ENCODE measurements around the gene FHOD3. TPM values are rescaled to one million over a fixed set of nuclear protein-coding genes. Genes with fewer than 3 reads are reported as not detected.
"Not testable (repeated sequence)": the region's sequence is repeated elsewhere in the genome, so short reads cannot be mapped to it uniquely, and the experiment has no call there.

FHOD3 gene
- polyA plus RNA-seq, 3 donors: 36.0 to 44.2 (median 39.2) TPM

DNA sequence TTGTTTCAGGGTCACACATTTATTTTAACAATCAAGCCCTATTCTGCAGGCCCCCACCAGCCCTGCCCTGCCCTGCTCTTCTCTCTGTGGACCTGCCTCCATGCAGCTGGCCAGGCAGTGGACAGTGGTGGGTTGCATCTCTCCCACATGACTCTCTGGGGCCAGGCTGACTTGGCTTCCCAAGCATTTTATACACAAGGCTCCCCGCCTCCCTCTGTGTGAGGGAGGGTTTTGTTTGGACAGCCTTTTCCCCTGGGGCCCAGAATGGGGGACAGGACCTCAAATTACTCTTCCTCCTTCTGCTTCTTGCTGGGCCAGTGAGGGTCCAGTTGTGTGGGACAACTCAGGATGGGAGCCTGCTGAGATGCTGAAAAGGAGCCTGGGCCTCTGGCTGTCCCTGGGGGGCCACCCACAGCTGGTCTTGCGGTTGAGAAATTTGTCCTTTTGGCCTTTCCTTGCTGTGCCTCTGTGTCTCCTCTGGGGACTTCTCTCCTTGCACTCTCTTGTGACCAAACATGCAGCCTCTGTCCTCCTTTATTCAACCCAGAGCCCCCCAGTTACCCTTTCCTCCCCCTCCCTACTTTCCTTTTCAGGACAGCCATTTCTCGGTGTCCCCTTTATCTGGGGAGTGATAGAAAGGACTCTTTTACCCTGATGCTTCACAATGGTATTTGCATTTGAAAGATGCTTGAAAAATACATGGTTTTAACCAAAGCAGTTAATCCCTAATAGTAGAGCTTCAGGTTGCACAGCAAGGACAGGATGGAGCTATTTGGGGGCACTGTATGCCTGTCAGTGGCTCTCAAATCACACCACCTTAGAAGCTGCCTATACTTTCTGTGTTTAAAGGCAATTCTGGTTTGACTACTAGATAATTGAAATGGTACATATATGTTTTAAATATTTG is 151.1 kb downstream of the FHOD3 start:
- no peak for DNase-seq

DNA sequence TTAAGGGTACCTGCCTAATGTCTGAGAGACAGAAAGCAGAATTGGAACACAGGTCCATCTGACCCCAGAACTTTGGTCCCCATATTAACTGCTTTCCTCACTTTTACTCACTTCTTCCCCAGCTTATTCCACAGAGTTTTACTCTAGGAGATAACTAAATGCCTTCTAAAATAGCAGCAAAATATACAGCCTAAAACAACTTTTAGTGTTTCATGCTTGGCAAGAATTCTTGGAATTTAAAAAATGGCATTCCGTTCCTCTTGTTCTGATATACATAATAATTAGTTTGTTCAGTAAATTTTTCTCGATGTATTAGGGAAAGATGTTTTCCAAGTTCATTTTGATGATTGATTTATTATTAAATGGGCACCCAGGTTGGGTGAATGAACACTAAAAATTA is 151.9 kb downstream of the FHOD3 start:
- no peak for DNase-seq

- DNase-seq: no peak
Measured at GRCh38 chr18:36450264-36450663, 152.8 kb downstream of the FHOD3 start.

DNA sequence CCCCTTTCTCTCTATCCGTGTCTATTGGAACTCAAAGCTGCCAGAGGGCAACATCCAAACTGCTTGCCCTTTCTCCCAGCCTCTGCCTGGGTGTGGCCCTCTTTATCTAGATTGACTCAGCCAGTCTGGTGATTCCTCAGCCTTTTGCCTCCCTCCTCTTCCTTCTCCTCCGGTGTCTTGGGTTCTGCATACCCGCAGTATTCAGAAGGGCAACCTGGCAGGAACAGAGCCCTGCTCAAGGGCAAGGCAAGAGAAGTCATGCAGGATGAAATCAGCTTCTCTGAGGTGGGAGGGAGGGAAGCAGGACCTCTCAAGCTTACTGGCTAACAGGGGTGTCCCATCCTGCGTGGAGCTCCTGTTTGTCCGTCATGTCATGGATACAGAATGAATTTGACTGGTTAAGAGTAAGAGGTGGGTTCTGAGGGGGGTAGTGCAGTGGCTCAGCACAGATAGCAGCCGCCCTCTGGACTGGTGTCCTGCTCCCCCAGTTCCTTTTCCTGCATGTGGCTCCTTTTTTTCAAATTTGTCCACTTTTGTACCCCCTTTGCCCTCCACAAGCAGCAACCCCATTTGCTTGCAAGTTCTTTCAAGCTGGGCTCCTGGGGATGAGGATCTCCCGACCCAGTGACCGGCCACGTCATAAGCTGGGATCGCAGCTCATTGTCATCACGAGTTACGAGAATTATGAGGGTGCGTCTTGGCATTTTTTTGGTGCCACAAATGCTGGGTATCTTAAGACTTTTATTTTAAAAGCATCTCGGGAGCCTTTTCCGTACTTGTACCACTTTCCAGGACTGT is 154.1 kb downstream of the FHOD3 start:
- no peak for DNase-seq

- DNase-seq: no peak
Measured at GRCh38 chr18:36454245-36454644, 156.7 kb downstream of the FHOD3 start.

- DNase-seq: no peak
Measured at GRCh38 chr18:36454848-36455458, 157.4 kb downstream of the FHOD3 start.

DNA sequence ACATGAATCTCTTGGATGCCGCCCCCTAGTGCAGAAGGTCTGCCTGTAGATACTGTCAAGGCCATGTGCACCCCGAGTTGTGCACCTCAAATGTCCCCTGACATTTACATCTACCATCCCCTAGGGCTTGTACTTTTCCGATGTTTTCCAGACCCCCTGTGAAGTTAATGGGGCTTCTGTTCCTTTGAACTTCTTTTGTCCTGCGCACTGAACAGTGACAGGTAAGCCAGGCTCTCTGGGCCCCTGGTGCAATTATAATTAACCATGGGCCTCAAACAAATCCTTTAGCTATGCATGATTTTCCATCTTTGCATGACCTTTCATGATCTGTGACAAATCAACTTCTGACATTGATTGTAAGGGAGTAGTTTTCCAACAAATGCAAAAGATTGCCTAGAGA is 158.4 kb downstream of the FHOD3 start:
- DNase-seq: no peak

DNA sequence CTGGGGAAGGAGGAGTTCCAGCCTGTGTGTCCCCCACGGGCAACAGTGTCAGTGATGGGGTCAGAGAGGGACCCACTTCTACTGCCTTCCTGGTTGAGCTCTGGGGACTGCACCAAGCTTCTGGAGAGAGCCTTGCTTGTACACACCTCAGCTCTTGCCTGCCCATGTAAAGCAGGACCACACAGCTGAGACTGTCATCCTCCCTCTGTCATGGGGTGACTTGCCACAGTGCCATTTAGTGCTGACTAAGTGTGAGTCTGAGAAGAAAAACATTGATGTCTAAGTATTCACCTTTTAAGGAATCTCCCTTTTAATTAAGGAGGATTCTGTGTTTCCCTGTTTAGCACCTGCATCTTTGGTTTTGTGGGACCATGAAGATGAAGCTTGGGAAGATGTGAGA is 159.1 kb downstream of the FHOD3 start:
- DNase-seq: no peak

DNA sequence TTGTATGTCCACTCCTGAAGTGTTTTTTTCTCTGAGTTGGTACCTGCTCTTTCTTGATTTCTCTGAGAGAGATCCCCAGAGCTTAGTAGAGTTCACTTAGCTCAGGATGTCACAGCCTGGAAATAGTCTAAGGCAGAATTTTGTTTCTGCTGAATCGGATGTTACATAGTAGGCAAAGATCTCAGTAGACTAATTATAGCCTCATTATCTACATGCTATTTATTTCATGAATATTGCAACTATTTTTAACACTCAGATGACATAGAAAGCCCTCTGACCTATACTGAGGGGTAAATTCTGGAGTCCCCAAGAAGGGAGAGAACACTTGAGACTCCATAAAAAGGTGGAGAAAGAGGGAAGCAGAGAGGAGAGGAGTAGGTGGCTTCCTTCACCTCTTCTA is 160.2 kb downstream of the FHOD3 start:
- DNase-seq: no peak

DNA sequence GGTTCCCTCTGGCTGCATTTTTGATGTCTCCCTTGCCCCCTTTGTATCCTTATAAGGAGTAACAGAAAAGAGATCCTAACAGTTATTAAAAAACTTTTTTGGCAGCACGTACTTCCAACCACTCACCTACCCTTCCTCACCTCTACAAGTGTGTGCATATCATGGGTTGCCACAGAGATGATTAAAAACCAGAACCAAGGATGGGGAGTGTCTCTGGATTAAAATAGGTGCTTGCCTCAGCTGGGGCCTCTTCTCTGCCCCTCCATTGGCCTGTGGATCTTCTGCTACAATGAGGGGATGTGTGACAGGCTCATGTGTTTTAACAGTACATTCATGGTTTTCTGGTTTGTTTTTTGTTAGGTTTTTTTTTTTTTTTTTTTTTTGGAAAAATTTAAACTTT is 160.8 kb downstream of the FHOD3 start:
- no peak for DNase-seq

DNA sequence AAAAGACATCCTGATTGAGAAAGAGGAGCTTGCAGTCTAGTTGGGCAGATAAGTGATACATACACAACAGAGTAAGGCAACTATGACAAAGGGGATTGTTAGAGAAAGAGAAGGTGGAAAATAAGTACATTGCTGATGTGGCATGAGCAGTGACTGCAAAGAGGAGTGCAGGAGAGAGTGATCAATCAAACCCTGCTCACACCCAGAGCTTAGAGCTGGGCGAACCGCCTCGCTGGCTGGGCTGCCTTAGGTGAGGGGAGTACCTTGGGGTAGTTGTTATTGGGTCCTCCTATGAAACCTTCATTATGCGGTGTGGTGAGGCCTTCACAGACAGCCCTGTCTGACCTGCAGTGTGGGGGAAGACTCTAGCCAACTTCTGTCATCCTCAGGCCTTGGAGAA is 161.7 kb downstream of the FHOD3 start:
- no peak for DNase-seq

DNA sequence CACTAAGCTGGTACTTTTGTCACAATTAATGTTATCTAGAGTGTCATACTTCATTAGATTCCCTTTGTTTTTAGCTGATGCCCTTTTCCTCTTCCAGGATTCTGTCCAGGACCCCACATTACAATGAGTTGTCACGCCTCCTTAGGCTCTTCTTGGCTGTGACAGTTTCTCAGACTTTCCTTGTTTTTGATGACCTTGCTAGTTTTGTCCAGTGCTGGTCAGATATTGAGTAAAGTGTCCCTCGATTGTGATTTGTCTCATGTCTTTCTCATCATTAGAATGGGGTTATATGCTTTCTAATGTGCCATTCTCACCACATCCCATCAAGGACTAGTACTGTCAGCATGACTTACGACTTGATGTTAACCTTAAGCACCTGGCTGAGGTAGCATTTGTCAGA is 162.3 kb downstream of the FHOD3 start:
- DNase-seq: no peak

DNA sequence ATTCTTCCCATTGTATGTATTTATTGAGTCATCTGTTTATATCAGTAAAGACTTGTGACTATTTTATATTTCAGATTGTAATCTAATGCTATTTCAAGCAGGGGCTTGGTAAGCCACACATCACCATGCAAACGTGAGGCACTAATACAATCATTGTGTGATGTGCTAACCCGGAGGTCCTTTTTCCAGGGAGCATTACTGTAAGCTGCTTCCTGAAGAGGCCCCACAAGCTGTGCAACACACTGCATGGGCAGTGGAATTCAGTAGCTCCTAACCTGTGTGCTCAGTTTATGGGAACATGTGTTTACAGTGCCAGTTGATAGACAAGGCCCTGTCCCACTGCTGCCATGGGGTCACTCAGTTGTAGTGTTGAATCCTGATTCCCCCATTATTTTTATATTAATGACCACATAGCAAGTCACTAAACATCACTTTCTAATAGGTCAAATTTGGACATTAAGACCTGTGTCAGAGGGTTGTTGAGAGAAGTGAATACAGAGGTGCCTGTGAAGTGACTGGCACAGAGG is 162.9 kb downstream of the FHOD3 start:
- no peak for DNase-seq

- DNase-seq: no peak
Measured at GRCh38 chr18:36460854-36461253, 163.3 kb downstream of the FHOD3 start.

GRCh38 chr18:36461551-36461987 is 164.1 kb downstream of the FHOD3 start:
- no peak for DNase-seq

GRCh38 chr18:36463516-36463915 is 166.0 kb downstream of the FHOD3 start:
- not testable (repeated sequence) for DNase-seq

DNA sequence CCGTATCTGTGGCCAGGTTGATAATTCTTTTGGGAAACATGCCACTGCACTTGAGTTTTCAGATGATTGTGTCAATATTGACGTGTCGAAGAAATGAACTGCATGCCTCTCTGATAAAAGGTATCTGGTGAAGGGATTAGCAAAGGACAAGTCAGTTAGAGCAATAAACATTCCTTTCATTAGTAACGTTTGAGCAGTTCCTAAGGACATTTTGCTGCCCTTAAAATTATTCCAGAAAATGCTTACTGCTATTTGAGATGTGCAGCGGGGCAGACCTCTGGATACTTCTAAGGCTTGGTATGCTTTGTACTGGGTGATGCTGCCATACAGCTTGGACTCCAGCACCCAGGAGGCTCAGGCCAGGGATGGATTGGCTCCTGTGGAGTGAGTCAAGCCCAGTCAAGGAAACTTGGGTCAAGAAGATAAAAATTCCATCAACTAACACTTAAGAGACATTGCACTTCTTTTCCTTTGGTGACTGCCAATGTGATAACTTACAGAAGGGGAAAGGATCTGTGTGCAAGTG is 166.7 kb downstream of the FHOD3 start:
- no peak for DNase-seq

- no peak for DNase-seq
Measured at GRCh38 chr18:36465276-36465675, 167.8 kb downstream of the FHOD3 start.

GRCh38 chr18:36465970-36466369 is 168.5 kb downstream of the FHOD3 start:
- no peak for DNase-seq

GRCh38 chr18:36467614-36468013 is 170.1 kb downstream of the FHOD3 start:
- DNase-seq: no peak

GRCh38 chr18:36468161-36468560 is 170.6 kb downstream of the FHOD3 start:
- DNase-seq: no peak

DNA sequence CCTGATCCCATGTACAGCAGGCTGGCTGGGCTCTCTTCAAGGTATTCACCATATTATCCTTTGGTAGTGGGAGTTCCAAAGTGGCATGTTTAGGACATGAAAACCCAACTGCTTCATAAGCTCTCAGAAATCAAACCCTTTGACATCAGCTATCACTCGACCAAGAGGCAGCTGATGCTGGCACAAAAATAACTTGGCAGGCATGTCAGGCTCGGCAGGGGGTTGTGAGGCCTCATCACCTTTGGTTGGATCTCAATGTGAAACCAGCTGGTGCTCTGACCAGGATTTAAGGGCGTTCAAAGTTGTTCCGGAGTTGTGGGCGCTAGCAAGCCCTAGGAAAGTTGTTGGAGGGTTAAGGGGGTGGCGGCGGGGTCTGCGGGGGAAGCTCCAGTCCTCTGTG is 171.9 kb downstream of the FHOD3 start:
- no peak for DNase-seq

All from renal pelvis (tissue), 4 donors.